SK-N-MC (cell line): Measurements from ENCODE around the gene EXOSC2.

Experiments used
- EZH2 ChIP-seq: fragments of 200-600 bp; sonication (generic); IDR thresholded peaks from one replicate; pipeline ENCODE4 v1.6.1; 2017; ENCODE audit warnings: antibody characterized with exemption
- FOXP2 ChIP-seq: optimal IDR thresholded peaks from 2 replicates; pipeline ENCODE3; 2011; ENCODE audit warnings: mild to moderate bottlenecking, moderate library complexity; ENCODE audit not compliant: insufficient read depth; ENCODE audit errors: extremely low read length, control extremely low read depth
- POLR2AphosphoS5 ChIP-seq: IDR thresholded peaks from 2 replicates; pipeline ENCODE4 v1.6.1; 2012; ENCODE audit warnings: mild to moderate bottlenecking, low read depth, low read length, borderline replicate concordance

- no peak for TF ChIP-seq POLR2AphosphoS5
- no peak for TF ChIP-seq EZH2
- TF ChIP-seq FOXP2: no peak
Measured at GRCh38 chr9:130718562-130718961, 25.0 kb downstream of the EXOSC2 start.
